ENCODE measurements around the gene PSMD2.

DNA sequence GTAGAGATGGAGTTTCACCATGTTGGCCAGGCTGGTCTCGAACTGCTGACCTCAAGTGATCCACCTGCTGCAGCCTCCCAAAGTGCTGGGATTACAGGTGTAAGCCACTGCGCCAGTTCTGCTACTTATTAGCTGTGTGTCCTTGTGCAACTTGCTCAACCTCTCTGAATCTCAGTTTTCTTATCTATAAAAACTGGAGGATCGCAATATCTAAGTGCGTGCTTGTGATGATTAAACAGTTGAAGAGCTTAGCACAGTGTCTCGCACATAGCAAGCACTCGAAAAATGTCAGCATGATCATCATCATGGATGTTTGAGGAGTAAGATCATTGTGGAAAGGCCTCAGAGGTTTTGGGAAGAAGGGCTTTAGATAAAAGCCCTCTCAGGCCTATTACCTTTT, 51.6 kb downstream of the PSMD2 start:
- TF ChIP-seq POLR2A (IDR thresholded peaks at IDR 0.05; ENCODE audit: low read depth) (no peak), POLR2AphosphoS5 (IDR thresholded peaks at IDR 0.05) (no peak)
- TF ChIP-seq, protein P1, sequence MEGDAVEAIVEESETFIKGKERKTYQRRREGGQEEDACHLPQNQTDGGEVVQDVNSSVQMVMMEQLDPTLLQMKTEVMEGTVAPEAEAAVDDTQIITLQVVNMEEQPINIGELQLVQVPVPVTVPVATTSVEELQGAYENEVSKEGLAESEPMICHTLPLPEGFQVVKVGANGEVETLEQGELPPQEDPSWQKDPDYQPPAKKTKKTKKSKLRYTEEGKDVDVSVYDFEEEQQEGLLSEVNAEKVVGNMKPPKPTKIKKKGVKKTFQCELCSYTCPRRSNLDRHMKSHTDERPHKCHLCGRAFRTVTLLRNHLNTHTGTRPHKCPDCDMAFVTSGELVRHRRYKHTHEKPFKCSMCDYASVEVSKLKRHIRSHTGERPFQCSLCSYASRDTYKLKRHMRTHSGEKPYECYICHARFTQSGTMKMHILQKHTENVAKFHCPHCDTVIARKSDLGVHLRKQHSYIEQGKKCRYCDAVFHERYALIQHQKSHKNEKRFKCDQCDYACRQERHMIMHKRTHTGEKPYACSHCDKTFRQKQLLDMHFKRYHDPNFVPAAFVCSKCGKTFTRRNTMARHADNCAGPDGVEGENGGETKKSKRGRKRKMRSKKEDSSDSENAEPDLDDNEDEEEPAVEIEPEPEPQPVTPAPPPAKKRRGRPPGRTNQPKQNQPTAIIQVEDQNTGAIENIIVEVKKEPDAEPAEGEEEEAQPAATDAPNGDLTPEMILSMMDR (IDR thresholded peaks at IDR 0.05) = no peak

Data from esophagus muscularis mucosa (tissue), 3 donors.